Measurements from ENCODE around the gene PLCB1.

PLCB1 gene

DNA sequence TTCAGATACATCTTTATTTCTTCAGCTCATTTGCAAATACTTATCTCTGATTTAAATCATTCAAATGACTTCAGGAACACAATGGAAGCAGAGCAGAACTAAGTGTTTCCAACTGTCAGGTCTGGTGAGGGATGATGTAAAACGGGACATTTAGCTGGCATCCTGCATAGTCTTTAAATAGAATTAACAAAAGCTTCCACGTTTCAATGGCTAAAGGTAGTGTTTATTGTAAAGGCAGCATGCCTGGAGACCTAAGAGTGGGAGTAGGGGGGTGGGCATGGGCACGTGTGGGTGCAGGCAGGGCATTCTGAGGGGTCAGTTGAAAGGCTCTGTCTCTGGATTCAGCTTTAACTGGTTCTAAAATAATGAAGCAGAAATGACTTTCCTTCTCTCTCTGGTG, 174.9 kb downstream of the PLCB1 start:
- DNase-seq = no peak

DNA sequence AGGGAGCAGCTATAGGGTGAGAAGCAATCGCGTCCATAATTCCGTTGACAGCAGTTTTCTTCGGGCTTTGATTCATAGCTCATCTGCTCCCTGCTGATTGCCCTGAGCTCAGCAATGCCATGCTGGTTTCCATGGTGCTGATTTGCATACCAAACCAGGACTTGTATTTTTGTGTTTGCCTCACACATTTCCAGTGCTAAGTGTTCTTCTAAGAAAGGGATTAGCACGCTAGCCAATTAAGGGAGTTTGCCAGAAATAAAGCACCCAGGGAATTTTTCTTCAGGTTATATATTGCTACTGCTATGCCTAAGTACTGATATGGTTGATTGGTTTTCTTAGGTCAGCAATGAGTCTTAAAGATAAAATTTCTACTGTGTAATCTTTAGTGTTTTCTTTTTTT, 177.6 kb downstream of the PLCB1 start:
- DNase-seq = no peak

DNA sequence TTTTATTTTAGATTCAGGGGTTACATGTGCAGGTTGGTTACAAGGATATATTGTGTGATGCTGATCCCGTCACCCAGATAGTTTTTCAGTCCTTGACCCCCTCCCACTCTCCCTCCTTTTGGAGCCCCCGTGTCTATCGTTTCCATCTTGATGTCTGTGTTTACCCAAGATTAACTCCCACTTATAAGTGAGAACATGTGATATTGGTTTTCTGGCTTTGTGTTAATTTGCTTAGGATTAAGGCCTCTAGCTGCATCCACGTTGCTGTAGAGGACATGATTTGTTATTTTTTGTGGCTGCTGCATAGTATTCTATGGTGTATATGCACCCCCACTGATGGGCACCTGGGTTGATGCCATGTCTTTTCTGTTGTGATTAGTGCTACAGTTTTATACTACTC, 178.6 kb downstream of the PLCB1 start:
- no peak for DNase-seq

DNA sequence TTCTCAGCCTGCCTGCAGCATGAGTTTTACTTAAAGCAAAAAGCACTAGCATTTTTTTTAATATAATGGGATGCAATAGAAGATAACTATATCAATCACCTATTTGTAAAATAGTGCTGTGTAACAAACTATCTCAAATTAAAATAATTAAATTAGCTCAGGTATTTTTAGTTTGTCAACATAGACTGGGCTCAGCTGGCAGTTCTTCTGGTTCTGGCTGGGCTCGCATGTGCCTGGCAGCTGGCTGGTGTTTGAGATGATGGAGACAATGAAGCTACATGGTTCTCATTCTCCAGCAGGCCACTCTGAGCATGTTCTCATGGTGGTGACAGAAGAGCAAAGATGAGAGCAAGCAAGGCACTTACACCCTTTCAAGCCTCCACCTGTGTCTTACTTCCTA, 181.0 kb downstream of the PLCB1 start:
- DNase-seq = no peak

DNA sequence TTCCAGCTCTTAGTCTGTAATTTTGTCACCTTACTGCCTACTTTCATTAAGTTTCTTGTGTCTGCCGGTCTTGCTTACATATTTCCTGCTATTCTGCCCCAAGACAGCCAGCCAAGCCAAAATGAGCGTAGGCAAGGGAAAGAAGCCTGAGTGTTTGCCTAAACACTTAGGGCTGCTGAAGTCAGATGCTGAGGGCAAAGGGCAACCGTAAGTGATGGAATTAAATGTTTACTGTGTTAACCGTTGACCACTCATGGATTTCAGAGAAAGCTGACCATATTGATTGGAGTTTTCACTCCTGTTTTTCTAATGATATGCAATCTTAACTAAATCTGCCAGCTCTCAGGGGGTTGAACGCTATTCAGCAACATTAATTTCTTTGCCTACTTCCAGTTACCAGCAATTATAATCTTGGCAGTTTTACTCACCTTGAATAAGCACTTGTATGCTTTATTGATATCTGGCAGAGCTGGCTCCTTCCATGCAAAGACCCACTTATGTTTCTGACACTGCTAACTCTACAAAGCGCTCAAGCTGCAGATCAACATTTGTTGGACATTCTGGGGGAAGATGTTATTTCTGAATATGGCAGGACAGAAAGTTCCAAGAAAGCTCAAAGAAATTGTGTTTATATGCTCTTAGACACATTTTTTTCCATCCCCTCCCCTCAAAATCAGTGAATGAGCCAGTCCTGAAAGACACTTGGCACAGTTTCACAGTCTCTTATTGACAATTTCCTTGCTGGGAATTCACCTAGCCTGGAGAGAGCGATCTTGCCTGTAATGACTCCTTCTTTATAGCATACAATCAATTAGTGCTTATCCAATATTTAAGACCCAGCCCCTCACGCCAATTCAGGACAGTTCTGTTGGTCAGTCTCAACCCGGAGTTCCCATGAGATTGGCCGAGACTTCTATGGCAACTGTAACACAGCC, 183.8 kb downstream of the PLCB1 start:
- DNase-seq = no peak

DNA sequence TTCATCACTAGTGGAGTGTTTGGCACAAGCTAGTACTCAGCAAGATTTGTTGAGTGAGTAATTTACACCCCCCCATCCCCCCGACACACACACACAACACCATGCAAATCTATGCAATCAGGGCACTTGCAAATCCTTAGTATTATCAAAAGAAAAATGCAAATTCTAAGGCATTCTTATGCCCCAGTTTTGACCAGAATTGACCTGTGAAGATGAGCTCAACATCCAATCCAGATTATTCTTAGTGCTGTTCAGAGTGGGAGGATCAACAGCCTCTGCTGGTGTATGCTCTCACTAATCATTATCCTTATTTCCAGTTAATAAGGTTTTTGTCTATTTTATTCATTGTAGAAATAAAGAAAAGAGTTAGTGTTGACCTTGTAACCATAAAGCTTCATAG, 185.4 kb downstream of the PLCB1 start:
- DNase-seq = no peak

DNA sequence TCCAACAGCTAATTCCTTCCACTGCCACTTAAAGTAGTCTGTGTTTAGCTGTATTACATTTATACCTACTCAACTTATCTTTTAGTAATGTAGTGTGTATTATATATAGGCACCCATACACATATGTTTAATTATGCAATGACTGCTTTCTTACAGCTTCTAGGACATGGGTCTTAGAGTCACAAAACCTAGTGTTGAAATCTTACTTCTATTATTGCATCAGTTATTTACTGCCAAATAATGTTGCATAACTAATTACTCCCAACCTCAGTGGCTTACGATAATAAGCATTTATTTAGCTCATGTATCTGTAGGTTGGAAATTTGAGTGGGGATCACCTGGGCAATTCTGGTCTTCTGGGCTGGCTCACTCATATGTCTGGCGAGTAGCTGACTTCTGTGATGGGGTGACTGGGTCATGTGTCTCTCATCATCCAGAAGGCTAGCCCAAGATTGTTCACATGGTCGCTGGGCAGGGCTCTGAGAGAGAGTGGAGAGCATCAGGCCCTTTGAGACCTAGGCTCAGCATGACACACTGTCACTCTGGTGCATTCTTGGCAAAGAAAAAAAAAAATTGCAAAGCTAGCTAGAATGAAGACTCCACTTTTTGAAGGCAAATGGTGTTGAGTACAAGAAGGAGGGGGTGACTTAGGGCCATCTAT, 187.0 kb downstream of the PLCB1 start:
- DNase-seq = no peak

DNA sequence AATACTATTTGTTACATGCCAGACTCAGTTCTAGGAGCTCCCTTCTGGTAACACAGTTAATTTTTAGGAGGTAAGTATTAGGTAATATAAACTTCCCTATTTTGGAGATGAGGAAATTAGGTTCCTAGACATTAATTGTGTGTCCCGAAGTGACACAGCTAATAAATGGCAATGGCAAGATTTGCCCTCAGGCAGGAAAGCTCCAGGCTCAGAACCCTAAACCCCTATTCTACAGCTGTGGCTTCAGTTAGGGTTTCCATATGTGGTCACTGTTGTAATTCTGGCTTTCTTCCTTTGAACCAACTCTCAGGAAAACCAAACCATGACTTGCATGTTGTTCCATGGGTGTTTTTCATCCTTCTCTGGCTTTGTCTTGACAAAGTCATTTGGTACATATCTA, 188.2 kb downstream of the PLCB1 start:
- DNase-seq = no peak

DNA sequence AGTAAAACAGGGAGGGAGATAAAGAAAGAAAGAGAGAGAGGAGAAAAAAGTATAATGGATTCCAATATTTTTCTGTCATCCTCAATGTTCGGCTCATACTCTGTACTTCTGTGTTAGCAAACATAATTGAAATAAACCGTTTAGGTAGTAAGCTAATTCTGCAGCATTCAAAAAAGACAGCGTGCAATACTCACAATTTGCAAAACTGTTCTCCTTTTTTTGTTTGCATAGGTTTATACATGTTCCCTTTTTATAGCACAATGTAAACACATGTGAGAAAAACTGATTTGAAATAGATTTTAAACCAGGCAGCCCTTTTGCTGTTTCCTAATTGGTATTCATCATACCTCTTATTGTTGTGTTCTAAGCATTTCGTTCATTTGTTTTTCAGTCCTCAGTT, 188.9 kb downstream of the PLCB1 start:
- no peak for DNase-seq

DNA sequence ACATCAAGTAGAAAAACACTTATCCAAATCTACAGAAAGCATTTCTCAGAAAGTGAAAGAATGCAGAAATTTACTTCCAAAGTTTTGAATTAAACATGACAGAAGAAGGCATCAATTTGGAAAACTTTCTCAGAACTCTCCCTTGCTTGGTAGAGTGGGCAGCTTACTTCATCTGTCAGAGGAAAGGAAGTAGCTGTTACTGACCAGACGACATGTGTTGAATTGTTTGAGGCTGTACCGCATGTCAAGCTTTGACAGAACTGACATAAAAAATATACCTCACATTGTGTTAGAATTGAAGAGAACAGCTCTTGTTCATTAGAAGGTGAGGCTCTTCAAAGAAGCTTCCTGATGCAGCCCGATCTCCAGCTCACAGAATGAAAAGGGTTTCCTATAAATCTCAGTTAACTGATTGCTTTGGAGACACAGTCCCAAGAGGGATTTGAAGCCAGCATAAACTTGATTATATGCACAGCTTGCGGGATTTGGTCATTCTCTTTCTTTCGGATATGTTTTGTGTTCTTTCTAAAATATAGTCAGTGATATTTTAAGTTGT, 190.7 kb downstream of the PLCB1 start:
- DNase-seq = no peak

DNA sequence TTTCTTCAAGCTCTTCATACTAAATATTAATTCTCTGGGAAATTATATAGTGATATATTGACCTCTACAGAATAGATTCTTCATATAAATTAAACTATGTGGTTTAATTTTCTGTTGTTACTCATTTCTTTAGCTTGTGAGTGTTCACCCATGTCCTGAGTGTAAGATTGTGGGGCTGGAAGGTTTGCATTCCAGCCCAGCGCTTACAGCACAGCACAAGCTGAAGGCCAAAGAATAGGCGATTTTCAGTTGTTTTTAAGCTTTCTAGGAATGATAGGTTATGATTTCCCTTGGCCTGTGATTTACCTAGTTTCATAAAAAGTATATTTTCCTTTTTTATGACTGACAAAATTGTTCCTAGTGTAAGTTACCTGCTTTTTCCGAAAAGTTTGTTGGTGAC, 194.1 kb downstream of the PLCB1 start:
- no peak for DNase-seq

DNA sequence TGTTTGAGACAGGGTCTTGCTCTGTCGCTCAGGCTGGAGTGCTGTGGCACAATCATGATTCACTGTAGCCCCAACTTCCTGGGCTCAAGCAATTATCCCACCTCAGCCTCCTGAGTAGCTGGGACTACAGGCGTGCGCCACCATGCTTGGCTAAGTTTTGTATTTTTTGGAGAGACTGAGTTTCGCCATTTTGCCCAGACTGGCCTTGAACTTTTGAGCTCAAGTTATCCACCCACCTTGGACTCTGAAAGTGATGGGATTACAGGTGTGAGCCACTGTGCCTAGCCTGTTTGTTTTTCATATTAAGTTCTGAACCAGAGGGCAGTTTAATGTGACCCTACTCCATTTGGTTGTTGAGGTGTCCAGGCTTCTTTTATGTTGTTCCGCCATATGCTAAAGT, 194.8 kb downstream of the PLCB1 start:
- no peak for DNase-seq

DNA sequence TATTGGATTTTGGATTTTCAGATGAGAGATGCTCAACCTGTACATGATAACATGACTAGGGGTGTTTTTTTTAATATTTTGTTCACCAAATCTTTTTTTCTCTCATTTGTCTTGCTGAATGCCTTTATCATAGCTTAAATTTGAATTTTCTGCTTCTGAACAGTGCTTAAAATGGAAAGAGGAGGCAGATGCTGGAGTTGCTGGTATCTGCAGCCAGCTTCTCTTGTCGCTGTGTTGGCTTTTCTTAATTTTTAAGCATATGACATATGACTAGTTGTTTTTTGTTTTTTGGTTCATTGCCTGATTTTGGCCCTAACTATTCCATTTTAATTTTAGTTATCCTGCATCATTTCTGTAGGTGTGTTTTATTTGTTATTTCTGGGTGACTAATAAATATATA, 196.1 kb downstream of the PLCB1 start:
- DNase-seq = no peak

DNA sequence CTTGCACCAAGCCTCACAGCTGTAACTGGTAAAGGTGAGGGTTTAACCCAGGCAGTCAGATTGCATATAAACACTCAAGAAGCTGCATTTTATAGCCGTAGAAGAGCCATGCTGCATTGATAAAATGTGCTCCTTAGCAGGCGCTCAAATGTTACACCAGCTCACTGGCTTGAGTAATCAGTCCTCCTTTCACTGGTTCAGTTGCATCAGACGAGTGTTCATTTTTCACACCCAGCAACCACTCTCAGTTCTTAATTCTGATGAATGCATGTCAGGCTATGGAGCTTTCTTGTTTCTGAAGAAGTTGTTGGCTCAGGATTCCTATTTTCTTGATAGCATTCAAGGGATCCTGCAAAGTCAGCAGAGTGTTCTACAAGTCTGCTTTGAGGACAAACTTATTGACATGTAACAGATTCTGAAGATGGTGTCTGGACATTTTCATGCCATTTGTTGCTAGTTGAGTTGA, 198.3 kb downstream of the PLCB1 start:
- DNase-seq = no peak

DNA sequence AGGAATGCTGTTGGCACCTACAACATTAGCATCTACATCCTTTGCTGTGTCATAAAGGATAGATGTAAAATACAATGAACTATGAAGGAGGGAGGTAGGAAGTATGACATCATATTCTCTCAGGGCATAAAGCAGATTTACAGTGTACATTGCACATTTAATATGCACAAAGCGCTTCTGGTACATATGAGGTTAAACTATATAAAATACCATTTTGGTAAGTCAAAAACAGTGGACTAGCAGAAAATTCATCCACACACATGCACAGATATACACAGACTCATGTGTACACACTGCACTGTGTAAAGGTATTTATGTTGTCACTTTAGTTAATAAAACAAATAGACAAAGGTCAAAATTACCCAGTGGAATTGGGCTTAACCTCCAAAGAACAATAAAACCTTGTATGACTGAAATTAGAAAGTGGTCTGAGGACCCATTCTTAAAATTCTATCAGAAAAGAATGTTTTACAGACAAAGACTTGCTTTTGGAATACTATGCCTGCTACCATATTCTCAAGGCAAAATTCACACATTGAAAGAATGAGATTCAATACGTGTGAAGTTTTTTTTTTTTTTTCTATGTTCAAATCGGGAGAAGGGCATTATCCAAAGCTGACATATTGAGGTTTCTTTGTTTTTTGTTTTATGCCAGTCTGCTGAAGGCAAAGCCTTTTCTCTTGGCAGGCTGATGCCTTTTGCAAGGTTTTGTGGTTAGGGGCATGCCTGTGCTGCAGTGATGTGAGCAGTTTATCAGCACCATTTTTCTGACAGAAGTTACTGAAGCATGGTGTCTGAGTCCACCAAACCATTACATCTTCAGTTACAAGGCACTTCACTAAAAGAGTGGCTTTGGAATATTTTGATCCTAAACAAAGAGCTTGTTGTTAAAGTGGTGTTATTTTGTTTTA, 199.0 kb downstream of the PLCB1 start:
- DNase-seq = no peak

DNA sequence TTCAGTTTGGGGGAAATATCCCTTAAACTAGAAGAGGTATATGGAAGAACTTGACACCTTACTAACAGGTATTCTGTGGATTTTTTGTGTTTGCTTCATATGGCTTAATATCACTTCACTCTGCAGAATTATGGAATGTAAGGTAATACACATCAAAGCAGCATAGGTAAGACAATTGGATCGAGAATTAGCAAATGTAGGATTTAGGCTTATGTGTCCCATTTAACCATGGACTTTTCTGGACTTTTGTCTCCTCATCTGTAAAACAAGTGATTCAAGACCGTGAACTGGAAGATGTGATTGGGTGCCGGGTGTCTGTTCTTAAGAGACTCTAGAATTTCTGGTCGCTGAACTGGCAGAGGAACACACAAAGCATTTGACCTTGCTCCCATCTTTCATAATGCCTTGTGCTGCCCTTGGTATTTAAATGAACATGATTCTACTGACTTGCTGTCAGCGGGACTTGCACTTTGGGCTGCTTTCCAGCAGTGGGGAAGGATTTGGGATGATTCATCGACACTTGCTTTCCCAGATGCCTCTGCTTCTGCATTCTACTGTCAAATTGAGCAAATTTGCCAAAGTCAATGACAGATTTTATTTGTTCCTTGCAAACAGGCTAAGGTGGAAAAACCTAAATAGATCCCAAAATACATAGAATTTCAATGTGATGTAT, 199.8 kb downstream of the PLCB1 start:
- DNase-seq = no peak

DNA sequence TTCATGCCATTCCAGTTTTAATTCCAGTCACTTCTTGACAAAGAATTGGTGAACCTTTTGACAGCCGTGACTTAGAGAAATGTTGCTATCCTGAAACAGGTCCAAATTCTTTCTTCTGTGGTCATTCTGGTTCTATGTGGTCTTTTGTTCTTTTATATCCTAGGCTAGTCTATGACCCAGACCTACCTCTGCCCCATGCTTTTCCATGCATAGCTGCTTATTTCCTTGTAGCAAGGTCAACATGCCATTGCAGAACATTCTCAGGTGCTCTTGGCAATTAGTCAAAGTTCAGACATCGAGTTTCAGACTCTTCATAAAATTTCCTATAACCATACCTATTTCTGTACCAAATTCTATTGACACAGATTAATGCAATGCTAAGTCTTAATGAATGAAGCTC, 202.6 kb downstream of the PLCB1 start:
- DNase-seq = no peak

DNA sequence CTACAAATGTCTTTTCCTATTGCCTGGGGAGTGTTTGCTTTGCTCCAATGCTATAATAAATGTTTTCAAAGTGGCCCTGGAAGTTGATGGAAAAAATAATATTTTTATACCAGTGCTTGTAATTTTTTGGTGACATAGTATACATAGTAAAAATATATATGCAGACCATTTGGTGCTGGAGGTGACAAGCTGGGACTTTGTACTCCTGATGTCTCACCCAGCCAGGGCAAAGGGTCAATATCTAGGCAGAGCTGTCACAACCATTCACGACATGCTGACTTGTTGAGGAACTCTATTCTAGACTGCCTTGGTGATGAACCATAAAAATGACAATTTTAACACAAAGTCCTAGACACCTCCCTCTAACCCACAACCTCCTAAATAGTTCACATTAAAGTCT, 203.0 kb downstream of the PLCB1 start:
- DNase-seq = no peak

DNA sequence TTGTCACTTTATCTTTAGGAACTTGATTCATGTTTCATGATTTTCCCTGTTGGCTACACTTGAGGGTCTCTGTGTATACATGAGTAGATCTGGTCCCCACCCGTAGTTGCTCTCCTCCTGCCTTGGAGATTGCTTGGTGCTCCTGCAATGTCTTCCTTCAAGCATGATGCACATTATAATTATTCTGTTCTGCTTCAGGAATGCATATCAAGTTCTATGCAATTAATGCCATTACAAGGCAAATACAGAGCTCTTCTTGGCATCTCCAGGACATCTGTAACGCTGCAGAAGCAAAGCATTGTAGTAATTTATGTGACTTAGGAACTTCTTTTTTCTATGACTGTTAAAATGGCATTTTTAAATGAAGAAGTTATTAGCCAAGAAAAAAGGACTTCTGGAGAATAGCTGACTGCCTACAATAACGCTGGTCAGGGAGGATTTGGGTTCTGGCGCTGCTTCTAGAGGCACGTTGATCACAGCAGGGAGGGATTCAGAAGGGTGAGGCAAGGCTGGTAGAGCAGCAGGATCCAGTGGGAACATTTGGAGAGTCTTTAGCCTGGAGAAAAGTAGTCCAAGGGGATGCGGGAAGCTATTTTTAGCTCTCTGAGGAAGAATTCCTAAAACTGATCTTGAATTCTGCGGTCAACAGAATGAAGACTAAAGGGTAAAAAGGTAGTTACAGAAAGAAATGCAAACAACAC, 203.6 kb downstream of the PLCB1 start:
- no peak for DNase-seq

DNA sequence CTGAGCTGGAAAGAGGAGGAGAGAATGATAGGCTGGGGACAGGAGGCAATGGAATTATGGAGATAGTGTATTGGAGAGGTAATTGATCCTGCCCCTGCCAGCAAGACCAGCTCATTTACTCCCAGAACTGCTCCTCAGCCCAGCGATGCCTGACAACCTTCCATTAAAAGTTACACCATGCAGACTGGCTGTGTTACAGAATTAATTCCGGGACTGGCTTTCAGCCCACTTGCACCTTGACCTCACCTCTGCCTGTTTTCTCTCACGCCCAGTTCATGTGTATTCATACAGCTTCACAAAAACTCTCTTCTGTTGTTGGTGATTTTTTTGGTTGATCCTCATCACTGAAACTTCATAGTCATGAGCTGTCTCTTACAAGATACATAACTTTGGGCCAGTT, 207.3 kb downstream of the PLCB1 start:
- DNase-seq = no peak

DNA sequence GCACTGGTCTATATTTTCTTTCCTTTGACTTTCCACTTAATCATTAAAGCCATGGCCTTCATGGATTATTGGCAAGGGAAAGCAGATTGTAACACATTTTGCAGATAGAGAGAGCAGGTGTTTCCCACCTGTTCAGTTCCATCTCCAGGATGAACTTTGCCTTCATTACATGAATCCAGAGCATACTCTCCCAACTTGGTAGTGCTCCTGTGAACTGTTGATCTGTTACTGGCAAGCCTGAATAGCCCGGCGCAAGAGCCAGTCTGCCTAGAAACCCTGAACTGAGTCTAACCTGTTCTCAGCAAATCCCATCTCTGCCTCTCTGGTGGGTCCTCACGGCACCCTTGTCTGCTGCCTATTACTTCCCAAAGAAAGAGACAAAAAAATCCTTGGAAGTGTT, 210.3 kb downstream of the PLCB1 start:
- no peak for DNase-seq

DNA sequence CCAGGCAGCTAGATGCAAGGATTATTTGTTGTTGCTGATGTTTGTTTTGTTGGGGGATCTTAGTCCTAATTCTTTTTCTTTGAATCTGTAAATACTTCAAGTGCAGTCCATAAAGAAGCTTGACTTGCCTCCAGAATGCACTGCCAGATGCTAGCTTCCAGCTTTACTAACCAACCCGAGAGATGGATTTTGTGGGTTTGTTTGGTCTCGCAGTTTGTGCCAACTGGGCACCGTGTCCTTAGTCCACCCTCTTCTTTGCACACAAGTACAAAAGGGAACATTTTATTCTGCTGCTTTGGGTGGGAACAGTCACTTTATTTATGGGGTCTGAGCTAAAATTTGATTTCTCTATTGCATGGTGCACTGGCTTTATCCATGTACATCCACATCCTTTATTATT, 212.0 kb downstream of the PLCB1 start:
- no peak for DNase-seq
